Measurements from ENCODE around the gene LRRC14B.

Gene LRRC14B

DNA sequence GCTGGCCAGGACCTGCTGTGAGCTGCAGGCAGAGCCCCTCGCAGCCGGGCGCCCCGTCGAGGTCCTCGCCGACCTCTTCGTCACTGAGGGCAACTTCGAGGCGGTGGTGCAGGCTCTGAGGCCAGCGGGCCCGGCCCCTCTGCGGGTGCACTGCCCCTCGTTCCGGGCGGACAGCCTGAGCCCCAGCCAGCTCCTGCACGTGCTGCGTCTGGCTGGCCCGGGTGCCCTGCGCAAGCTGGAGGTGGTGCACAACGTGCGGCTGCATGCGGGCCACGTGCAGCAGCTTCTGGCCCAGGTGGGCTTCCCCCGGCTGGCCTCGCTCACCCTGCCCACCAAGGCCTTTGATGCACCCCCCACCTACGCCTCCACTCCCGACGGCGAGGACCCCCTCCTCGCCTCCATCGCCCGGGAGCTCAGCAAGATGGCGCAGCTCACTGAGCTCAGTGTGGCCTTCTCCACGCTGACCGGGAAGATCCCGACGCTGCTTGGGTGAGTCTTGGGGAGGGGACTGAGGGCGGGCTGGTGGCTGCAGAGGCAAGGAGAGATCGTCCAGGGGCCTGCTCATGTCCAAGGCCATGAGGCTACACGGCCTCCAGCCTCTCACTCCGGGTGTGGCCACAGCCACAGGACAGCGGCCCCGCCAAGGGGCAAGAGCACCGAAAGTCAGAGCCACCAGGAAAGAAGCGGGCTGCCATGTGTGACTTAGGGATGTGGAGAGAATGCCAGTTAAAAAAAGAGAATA lies 825 bp downstream of the LRRC14B start:
- Histone ChIP-seq H3K27ac (ENCODE audit: insufficient read depth in 1 of 2, low read depth in 1 of 2, low read length in 2 of 2, poor library complexity in 1 of 2, severe bottlenecking in 2 of 2) (no peak overlapping the region), H3K4me3 (ENCODE audit: control insufficient read depth in 1 of 7, extremely low read depth in 1 of 7, insufficient read depth in 4 of 7, low read depth in 2 of 7, low read length in 6 of 7) (peak overlapping the region in 4 of 7 experiments; percentile 39 to 77 (median 68)), H3K36me3 (ENCODE audit: control insufficient read depth in 4 of 4, insufficient read depth in 4 of 4, low read length in 3 of 4) (no peaks in the 10 kb centered on the region), H3K27me3 (replicated peaks in 2 of 5; ENCODE audit: control insufficient read depth in 4 of 5, insufficient read depth in 5 of 5, low read length in 4 of 5) (peaks cover 0 to 4% (median 2%) of the 10 kb centered on the region in 5 experiments), H3K9me3 (ENCODE audit: control extremely low read depth in 1 of 5, control insufficient read depth in 4 of 5, insufficient read depth in 2 of 5, low read depth in 1 of 5, low read length in 4 of 5) (no peaks in the 10 kb centered on the region), H3K4me1 (ENCODE audit: control extremely low read depth in 1 of 4, control insufficient read depth in 4 of 4, insufficient read depth in 4 of 4, low read length in 3 of 4) (peaks cover 0 to 24% (median 11%) of the 10 kb centered on the region in 4 experiments)
- CTCF ChIA-PET, result interaction anchor here (1.4 to 1.5 kb wide), 2 partner anchors 22 to 28 kb away, joined by 4 to 5 read pairs; no protein-coding TSS in a partner anchor
- POLR2A ChIA-PET, result no interaction called here
- WGBS (ENCODE audit: insufficient coverage), result 93% methylated on average over 45 of the region's 46 CpGs
- no peak for DNase-seq

DNA sequence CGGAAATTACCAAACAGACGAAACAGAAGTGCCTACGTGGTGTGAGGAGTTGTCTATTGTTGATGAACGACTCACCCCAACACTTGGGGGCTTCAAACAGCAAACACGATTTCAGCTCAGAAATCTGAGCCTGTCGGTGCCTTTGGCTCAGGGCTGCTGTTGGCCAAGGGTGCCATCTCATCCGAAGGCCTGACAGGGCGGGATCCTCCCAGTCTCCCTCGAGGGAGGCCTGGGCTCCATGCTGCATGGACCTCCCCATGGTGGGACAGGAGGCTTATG lies 1.3 kb downstream of the LRRC14B start:
- H3K4me1 ChIP-seq (ENCODE audit: control extremely low read depth in 1 of 4, control insufficient read depth in 4 of 4, insufficient read depth in 4 of 4, low read length in 3 of 4), result peaks cover 0 to 24% (median 11%) of the 10 kb centered on the region in 4 experiments
- H3K27ac ChIP-seq (ENCODE audit: insufficient read depth in 1 of 2, low read depth in 1 of 2, low read length in 2 of 2, poor library complexity in 1 of 2, severe bottlenecking in 2 of 2), result no peak overlapping the region
- peaks cover 0 to 4% (median 2%) of the 10 kb centered on the region in 5 experiments for H3K27me3 ChIP-seq (replicated peaks in 2 of 5; ENCODE audit: control insufficient read depth in 4 of 5, insufficient read depth in 5 of 5, low read length in 4 of 5)
- no peak for DNase-seq
- ChIA-PET POLR2A (no interaction called here), CTCF (no interaction called here)
- 100% methylated on average over 8 of the region's 9 CpGs for WGBS (ENCODE audit: insufficient coverage)
- H3K4me3 ChIP-seq (ENCODE audit: control insufficient read depth in 1 of 7, extremely low read depth in 1 of 7, insufficient read depth in 4 of 7, low read depth in 2 of 7, low read length in 6 of 7), result peak overlapping the region in 1 of 7 experiments; percentile 11
- no peaks in the 10 kb centered on the region for H3K36me3 ChIP-seq (ENCODE audit: control insufficient read depth in 4 of 4, insufficient read depth in 4 of 4, low read length in 3 of 4)
- H3K9me3 ChIP-seq (ENCODE audit: control extremely low read depth in 1 of 5, control insufficient read depth in 4 of 5, insufficient read depth in 2 of 5, low read depth in 1 of 5, low read length in 4 of 5), result no peaks in the 10 kb centered on the region

DNA sequence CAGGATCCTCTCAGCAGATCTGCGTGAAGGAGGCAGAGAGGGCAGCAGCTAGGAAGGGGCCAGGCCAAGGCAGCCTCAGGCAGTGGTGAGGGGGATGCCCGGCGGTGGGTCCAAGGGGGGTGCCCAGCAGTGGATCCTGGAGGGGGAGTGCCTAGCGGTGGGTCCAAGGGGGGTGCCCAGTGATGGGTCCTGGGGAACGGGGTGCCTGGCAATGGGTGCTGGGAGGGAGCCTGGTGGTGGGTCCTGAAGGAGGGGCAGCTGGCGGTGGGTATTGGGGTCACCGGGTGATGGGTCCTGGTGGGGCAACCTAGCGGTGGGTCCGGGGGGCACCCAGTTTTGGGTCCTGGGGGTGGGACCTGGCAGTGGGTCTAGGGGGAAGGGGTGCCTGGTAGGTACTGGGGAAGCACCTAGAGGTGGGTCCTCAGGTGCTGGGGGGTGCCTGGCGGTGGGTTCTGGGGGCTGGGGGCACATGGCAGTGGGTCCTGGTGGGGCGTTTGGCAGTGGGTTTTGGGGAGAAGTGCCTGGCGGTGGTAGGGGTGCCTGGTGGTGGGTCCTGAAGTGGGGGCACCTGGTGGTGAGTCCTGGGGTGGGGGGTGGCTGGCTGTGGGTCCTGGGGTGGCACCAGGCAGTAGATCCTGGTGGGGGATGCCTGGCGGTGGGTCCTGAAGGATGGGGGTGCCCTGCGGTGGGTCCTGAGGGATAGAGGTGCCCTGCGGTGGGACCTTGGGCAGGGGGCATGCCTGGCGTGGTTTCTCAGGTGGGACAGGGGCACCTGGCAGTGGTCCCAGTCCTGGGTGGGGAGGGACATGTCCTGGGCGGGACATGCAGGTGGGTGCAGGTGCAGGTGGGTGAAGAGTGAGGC lies 1.9 kb downstream of the LRRC14B start:
- CTCF ChIA-PET, result interaction anchor here (0.7 to 1.3 kb wide), 3 partner anchors 10 to 14 kb away, joined by 3 to 4 read pairs (median 3); no protein-coding TSS in a partner anchor
- no peaks in the 10 kb centered on the region for H3K9me3 ChIP-seq (ENCODE audit: control extremely low read depth in 1 of 5, control insufficient read depth in 4 of 5, insufficient read depth in 2 of 5, low read depth in 1 of 5, low read length in 4 of 5)
- no peaks in the 10 kb centered on the region for H3K36me3 ChIP-seq (ENCODE audit: control insufficient read depth in 4 of 4, insufficient read depth in 4 of 4, low read length in 3 of 4)
- peak overlapping the region in 1 of 7 experiments; percentile 11 for H3K4me3 ChIP-seq (ENCODE audit: control insufficient read depth in 1 of 7, extremely low read depth in 1 of 7, insufficient read depth in 4 of 7, low read depth in 2 of 7, low read length in 6 of 7)
- no peak overlapping the region for H3K27ac ChIP-seq (ENCODE audit: insufficient read depth in 1 of 2, low read depth in 1 of 2, low read length in 2 of 2, poor library complexity in 1 of 2, severe bottlenecking in 2 of 2)
- DNase-seq, result no peak
- POLR2A ChIA-PET, result no interaction called here
- peaks cover 0 to 23% (median 11%) of the 10 kb centered on the region in 4 experiments for H3K4me1 ChIP-seq (ENCODE audit: control extremely low read depth in 1 of 4, control insufficient read depth in 4 of 4, insufficient read depth in 4 of 4, low read length in 3 of 4)
- WGBS (ENCODE audit: insufficient coverage), result 98% methylated on average over 12 of the region's 17 CpGs
- peaks cover 0 to 4% (median 2%) of the 10 kb centered on the region in 5 experiments for H3K27me3 ChIP-seq (replicated peaks in 2 of 5; ENCODE audit: control insufficient read depth in 4 of 5, insufficient read depth in 5 of 5, low read length in 4 of 5)

DNA sequence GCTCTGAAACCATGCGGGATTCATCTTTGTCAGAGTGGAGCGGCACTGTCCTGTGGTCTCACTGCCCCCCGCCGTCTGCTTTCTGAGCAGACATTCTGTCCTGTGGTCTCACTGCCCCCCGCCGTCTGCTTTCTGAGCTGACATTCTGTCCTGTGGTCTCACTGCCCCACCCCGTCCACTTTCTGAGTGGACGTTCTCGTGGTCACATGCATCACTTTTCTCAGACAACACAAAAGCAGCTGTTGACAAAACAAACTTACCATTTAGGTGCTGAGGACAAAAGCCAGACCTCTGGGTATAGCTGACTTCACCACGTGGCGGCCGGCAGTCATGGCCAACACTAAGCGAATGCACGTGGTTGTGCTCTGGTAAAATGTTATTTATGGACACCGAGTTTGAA lies 2.8 kb downstream of the LRRC14B start:
- POLR2A ChIA-PET, result interaction anchor here (0.5 kb wide), 1 partner anchor 34 kb away, joined by 3 read pairs; no protein-coding TSS in a partner anchor
- Histone ChIP-seq H3K4me3 (ENCODE audit: control insufficient read depth in 1 of 7, extremely low read depth in 1 of 7, insufficient read depth in 4 of 7, low read depth in 2 of 7, low read length in 6 of 7) (no peak overlapping the region), H3K27me3 (replicated peaks in 2 of 5; ENCODE audit: control insufficient read depth in 4 of 5, insufficient read depth in 5 of 5, low read length in 4 of 5) (peaks cover 0 to 4% (median 2%) of the 10 kb centered on the region in 5 experiments), H3K27ac (ENCODE audit: insufficient read depth in 1 of 2, low read depth in 1 of 2, low read length in 2 of 2, poor library complexity in 1 of 2, severe bottlenecking in 2 of 2) (no peak overlapping the region), H3K9me3 (ENCODE audit: control extremely low read depth in 1 of 5, control insufficient read depth in 4 of 5, insufficient read depth in 2 of 5, low read depth in 1 of 5, low read length in 4 of 5) (no peaks in the 10 kb centered on the region), H3K4me1 (ENCODE audit: control extremely low read depth in 1 of 4, control insufficient read depth in 4 of 4, insufficient read depth in 4 of 4, low read length in 3 of 4) (peaks cover 0 to 17% (median 11%) of the 10 kb centered on the region in 4 experiments), H3K36me3 (ENCODE audit: control insufficient read depth in 4 of 4, insufficient read depth in 4 of 4, low read length in 3 of 4) (peaks cover 0 to 3% (median 1%) of the 10 kb centered on the region in 4 experiments)
- WGBS (ENCODE audit: insufficient coverage), result 87% methylated on average over 9 of the region's 15 CpGs
- CTCF ChIA-PET, result interaction anchor here (0.7 to 1.7 kb wide), 4 partner anchors 10 to 24 kb away, joined by 3 to 5 read pairs (median 4); partner anchors contain the start of genes CCDC127 and SDHA
- no peak for DNase-seq

DNA sequence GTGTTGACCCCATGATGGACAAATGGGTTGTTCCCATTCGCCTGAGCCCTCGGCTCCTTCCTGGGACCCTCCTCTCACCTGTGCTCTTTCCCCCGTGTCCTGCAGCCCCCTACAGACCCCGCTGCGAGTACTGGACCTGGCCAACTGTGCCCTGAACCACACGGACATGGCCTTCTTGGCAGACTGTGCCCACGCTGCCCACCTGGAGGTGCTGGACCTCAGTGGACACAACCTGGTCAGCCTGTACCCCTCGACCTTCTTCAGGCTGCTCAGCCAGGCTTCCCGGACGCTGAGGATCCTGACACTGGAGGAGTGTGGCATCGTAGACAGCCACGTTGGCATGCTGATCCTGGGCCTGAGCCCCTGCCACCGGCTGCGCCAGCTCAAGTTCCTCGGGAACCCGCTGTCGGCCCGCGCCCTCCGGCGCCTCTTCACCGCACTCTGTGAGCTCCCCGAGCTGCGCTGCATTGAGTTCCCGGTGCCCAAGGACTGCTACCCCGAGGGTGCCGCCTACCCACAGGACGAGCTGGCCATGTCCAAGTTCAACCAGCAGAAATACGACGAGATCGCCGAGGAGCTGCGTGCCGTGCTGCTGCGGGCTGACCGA lies 3.4 kb downstream of the LRRC14B start:
- 97% methylated on average over 36 of the region's 36 CpGs for WGBS (ENCODE audit: insufficient coverage)
- peaks cover 0 to 17% (median 11%) of the 10 kb centered on the region in 4 experiments for H3K4me1 ChIP-seq (ENCODE audit: control extremely low read depth in 1 of 4, control insufficient read depth in 4 of 4, insufficient read depth in 4 of 4, low read length in 3 of 4)
- no peak overlapping the region for H3K4me3 ChIP-seq (ENCODE audit: control insufficient read depth in 1 of 7, extremely low read depth in 1 of 7, insufficient read depth in 4 of 7, low read depth in 2 of 7, low read length in 6 of 7)
- peaks cover 0 to 4% (median 2%) of the 10 kb centered on the region in 5 experiments for H3K27me3 ChIP-seq (replicated peaks in 2 of 5; ENCODE audit: control insufficient read depth in 4 of 5, insufficient read depth in 5 of 5, low read length in 4 of 5)
- peaks cover 0 to 3% (median 1%) of the 10 kb centered on the region in 4 experiments for H3K36me3 ChIP-seq (ENCODE audit: control insufficient read depth in 4 of 4, insufficient read depth in 4 of 4, low read length in 3 of 4)
- no peak for DNase-seq
- ChIA-PET POLR2A (no interaction called here), CTCF (interaction anchor here (1.3 to 1.7 kb wide), 2 partner anchors 13 to 23 kb away, joined by 4 to 5 read pairs; partner anchors contain the start of genes CCDC127 and SDHA)
- H3K9me3 ChIP-seq (ENCODE audit: control extremely low read depth in 1 of 5, control insufficient read depth in 4 of 5, insufficient read depth in 2 of 5, low read depth in 1 of 5, low read length in 4 of 5), result no peaks in the 10 kb centered on the region
- no peak overlapping the region for H3K27ac ChIP-seq (ENCODE audit: insufficient read depth in 1 of 2, low read depth in 1 of 2, low read length in 2 of 2, poor library complexity in 1 of 2, severe bottlenecking in 2 of 2)

DNA sequence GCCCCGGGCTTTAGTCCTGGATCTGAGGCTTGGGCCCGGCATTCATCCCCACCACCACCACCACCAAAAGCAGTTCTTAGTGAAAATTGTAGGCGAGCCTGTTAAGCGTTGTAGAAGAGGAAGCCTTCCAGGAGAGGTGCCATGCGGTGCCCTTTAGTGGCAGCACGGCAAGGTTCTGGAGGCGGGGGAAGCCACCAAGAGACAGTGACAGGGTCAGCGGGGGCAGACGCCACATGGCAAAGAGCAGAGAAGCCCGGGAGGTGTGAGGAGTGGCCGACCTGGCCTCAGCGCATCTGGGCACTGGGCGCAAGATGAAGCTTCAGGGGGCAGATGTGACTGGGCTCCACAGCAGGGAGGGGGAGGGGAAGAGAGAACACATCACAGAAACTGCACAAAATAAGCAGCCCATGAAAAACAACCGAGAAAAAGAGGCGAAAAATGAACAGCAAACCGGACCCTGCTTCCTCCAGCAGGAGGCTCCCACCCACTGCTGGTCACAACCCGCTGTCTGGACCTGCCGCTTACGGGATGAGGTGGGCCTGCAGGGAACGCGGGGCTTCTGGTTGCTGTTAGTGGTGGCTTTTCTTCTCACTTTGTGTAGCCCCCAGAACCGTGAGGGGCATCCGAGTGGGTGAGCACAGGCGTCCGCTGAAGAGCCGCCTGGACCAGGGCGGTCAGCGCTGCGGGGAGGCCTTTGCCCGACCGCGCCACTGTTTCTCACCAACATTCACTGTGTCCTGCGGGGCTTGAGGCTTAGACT lies 4.3 kb downstream of the LRRC14B start:
- 89% methylated on average over 31 of the region's 33 CpGs for WGBS (ENCODE audit: insufficient coverage)
- no peaks in the 10 kb centered on the region for H3K9me3 ChIP-seq (ENCODE audit: control extremely low read depth in 1 of 5, control insufficient read depth in 4 of 5, insufficient read depth in 2 of 5, low read depth in 1 of 5, low read length in 4 of 5)
- DNase-seq, result no peak
- H3K27me3 ChIP-seq (replicated peaks in 2 of 5; ENCODE audit: control insufficient read depth in 4 of 5, insufficient read depth in 5 of 5, low read length in 4 of 5), result peaks cover 0 to 2% (median 0%) of the 10 kb centered on the region in 5 experiments
- no peak overlapping the region for H3K4me3 ChIP-seq (ENCODE audit: control insufficient read depth in 1 of 7, extremely low read depth in 1 of 7, insufficient read depth in 4 of 7, low read depth in 2 of 7, low read length in 6 of 7)
- no peak overlapping the region for H3K27ac ChIP-seq (ENCODE audit: insufficient read depth in 1 of 2, low read depth in 1 of 2, low read length in 2 of 2, poor library complexity in 1 of 2, severe bottlenecking in 2 of 2)
- POLR2A ChIA-PET, result no interaction called here
- CTCF ChIA-PET, result interaction anchor here (1.7 kb wide), 1 partner anchor 22 kb away, joined by 5 read pairs; the partner anchor contains the start of genes CCDC127 and SDHA
- peaks cover 0 to 3% (median 1%) of the 10 kb centered on the region in 4 experiments for H3K36me3 ChIP-seq (ENCODE audit: control insufficient read depth in 4 of 4, insufficient read depth in 4 of 4, low read length in 3 of 4)
- peaks cover 0 to 15% (median 11%) of the 10 kb centered on the region in 4 experiments for H3K4me1 ChIP-seq (ENCODE audit: control extremely low read depth in 1 of 4, control insufficient read depth in 4 of 4, insufficient read depth in 4 of 4, low read length in 3 of 4)

All from common myeloid progenitor, CD34-positive (primary cell).